Spleen (tissue), 7 donors: Measurements from ENCODE around the gene PLA2G5.

Experiments used
- POLR2A ChIP-seq, 3 donors: fragments of 450-650 bp; IDR thresholded peaks; one replicate each; pipeline ENCODE4 v1.5.1; 2017; ENCODE audit warnings: antibody characterized with exemption in 3 of 3, mild to moderate bottlenecking in 1 of 3
- POLR2AphosphoS5 ChIP-seq, 3 donors: sonication (generic); formaldehyde crosslinking; IDR thresholded peaks; one replicate each; pipeline ENCODE4 v1.5.1; 2017; ENCODE audit warnings: antibody characterized with exemption in 3 of 3
- TF ChIP-seq, protein P1 (sequence below), 11 experiments: fragments of 200-600 bp in 7 of 11; fragments of 450-650 bp in 4 of 11; sonication (generic) in 4 of 11; IDR thresholded peaks in 8 of 11; conservative IDR thresholded peaks in 3 of 11; 1 replicate in 7 of 11; 2 replicates in 4 of 11; pipeline versions ENCODE4 v1.4.0 to v1.8.0; 2016 to 2021; ENCODE audit warnings: antibody characterized with exemption in 11 of 11, inconsistent platforms in 4 of 11, mild to moderate bottlenecking in 1 of 11
- donor health status: DM: no; HTN: no; CAD: no; lungs with moderate emphysema.
- donor health status: DM: no; HTN: no; CAD: no.
- donor health status: DM: no; HTN: no; CAD: no.

DNA sequence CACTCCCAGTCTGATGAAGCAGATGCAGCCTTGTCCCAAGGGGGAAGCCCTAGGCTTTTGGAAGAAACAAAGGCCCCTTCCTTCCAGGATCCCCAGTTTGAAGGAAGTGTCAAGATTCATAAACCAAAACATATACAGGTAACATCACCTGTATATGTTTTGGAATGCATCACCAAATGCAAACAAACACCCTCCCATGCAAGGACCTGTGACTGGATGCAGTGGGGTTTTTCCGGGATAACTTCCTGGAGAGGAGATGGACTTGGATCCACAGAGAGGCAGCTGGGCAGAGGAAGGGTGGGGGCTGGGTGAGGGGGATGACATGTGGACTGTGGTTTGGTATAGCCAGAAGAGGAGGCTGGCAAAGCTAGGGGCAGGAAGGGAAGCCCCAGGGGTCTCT is 67.6 kb downstream of the PLA2G5 start:
- TF ChIP-seq POLR2A (IDR thresholded peaks at IDR 0.05): no peak
- TF ChIP-seq, protein P1, sequence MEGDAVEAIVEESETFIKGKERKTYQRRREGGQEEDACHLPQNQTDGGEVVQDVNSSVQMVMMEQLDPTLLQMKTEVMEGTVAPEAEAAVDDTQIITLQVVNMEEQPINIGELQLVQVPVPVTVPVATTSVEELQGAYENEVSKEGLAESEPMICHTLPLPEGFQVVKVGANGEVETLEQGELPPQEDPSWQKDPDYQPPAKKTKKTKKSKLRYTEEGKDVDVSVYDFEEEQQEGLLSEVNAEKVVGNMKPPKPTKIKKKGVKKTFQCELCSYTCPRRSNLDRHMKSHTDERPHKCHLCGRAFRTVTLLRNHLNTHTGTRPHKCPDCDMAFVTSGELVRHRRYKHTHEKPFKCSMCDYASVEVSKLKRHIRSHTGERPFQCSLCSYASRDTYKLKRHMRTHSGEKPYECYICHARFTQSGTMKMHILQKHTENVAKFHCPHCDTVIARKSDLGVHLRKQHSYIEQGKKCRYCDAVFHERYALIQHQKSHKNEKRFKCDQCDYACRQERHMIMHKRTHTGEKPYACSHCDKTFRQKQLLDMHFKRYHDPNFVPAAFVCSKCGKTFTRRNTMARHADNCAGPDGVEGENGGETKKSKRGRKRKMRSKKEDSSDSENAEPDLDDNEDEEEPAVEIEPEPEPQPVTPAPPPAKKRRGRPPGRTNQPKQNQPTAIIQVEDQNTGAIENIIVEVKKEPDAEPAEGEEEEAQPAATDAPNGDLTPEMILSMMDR (IDR thresholded peaks at IDR 0.05 in 8 of 11, conservative IDR thresholded peaks at IDR 0.05 in 3 of 11): no peak
- no peak for TF ChIP-seq POLR2AphosphoS5 (IDR thresholded peaks at IDR 0.05)
